Fibroblast of skin of left quadriceps (primary cell): Measurements from ENCODE around the gene RXRG.

Experiments used
- DNase-seq, 2 experiments: peaks; one replicate each; pipeline ENCODE4 v3.0.0-alpha.2; 2013; ENCODE audit warnings: low read depth in 2 of 2

Gene RXRG

DNA sequence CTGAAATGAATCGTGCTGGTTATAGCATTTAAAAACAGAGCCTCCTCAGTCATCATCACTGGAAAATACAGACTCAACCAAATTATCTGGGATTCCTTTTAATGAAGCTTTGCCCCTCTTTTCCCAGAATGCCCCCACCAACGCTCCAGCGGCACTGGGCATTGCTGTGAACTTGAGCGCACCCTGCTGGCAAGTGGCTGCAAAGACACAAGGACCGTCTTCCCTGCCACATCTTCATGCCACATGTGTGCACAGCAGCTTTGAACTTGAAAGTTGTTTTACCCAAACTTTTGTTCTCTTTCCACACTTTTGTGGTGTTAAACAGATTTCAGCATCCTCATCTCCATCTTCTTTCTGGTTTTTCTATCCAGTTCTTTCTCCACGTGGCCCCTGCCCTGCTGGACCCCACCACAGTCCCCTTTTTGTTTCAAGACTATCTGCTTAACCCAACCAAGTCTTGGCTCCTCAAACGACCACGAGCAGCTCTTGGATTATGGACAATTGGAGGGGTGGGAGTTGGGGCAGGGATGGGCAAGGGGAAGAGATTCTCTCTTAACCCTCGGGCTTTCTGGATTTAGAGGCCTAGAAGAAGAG, 75.6 kb downstream of the RXRG start:
- no peak for DNase-seq

DNA sequence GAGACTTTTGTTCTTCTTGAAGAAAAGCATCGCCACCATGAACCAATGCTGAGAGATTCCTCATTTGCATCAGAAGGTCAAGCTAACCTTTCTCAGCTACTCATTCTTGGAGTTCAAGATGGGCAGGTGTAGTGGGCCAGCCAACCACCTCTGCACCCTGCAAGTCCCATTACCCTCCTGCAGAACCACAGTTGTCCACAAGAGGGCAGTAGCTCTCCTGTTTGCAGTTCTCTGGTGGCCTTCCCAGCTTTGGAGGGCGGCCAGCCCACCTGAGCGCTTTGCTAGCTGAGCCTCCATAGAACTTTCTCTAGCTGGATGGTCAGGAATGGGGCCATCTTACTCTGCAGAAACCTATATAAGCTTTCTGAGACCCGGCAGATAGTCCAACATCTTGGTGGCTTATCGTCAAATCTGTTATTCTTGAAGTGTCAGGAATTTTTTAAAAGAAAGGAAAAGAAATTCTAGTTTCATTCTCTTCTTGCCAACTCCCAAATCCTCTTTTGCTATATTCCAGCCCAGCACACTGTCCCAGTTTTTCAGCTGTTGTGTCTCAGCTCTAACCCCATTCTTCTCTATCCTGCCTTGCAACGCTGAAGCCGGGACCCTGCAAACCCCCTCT, 77.4 kb downstream of the RXRG start:
- DNase-seq = no peak

DNA sequence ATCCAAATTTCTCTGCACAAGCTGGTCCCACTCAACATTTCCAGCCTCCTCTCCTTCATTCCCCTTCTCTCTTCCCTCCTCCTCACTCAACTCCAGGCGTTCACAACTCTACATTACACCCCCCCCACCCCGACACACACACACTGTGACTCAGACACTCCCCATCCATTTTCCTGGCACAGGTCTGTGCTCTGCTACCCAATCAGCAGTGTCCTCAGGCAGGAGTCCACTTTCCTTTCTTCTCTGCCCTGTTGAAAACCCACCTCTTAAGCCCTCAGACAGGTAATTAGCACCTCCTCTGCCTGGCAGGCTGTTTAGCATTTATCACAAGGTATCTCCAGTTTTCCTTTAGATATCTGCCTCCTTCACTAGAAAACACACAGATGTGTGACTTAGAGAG, 79.6 kb downstream of the RXRG start:
- DNase-seq = no peak

DNA sequence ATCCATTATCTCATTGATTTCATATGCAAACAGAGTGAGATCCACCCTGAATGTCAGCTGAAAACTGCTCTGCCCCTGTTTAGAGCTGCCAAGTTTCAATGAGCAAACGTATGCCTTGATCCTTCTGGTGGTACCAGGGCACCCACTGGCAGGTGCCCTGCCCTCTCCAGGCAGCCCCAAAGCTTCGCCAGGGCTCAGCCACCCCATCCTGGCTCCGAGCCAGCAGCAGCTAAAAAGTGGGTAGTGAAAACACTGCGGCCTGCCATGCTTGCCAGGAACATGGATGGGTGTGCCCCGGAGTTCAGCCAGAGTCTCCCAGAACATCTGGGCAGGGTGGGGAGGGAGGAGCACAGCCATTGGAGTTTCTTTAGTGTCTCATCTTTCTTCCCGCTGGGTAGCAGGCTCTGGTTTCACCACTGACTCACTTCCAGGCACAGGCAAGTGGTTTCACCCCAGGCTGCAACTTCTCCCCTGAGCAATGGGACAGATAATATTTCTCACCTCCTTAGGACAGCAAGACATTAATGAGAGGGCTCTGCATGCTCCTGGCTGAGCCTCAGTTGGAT, 80.3 kb downstream of the RXRG start:
- no peak for DNase-seq

DNA sequence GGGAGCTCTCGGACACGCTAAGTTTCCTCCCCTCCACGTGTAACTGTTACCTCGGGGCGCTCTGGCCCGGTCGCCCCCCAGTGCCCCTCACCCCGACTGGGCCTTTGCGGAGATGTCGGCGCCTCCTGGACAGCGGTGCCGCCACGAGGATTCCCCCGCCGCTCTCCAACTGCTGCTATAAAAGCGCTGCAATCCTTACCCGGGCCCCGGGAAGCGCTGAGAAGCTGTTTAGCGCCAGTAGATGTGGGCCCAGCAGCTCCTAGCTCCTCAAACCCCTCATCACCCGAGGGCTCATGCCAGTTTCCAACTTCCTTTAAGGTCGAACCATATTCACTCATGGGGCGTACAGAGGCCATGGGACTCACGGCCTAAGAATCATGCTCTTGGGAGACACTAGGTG, 88.0 kb downstream of the RXRG start:
- no peak for DNase-seq

DNA sequence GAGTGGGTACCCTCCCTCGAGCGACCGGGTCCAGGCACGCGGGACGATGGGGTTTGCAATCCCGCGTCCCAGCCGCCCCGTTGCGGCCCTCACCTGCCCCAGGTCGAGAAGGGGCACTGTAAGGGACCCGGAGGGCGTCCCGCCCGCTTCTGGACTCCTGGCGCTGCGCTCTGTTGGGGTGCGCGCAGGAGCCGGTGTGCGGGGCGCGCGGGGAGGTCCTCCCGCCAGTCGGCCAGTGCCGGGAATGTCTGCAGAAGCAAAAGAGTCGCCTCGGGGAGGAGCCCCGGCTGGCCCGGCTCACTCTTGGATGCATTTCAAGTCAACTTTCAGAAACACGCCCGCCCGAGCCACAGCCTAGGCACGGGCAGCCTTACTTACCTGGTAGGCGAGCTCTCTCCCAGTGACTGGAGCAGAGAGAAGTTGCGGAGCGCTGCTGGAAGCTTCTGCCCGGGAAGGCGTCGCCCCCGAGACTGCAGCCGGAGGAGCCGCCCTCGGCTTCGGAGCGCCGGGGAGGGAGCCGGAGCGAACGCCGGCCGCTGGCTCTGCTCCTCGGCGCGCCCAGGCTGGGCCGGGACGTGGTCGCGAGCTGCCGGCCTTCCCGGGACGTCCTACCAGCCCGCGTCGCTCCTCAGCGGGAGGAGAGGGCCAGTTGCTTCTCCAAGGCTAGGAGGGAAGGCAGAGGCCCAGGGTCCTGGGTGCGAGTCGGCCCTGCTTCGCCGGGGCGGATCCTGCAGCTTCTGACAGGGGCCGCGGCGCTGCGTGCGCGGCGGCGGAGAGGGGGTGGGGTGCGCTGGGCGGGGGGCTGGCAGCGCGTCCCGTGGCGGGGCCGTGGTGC, 88.7 kb downstream of the RXRG start, which contains the start of gene LMX1A:
TSS of gene LMX1A (minus strand) at position 739 of the 835 bp plus-strand sequence. CDS start 1,156 bp downstream, outside the sequence.
- DNase-seq = no peak

DNA sequence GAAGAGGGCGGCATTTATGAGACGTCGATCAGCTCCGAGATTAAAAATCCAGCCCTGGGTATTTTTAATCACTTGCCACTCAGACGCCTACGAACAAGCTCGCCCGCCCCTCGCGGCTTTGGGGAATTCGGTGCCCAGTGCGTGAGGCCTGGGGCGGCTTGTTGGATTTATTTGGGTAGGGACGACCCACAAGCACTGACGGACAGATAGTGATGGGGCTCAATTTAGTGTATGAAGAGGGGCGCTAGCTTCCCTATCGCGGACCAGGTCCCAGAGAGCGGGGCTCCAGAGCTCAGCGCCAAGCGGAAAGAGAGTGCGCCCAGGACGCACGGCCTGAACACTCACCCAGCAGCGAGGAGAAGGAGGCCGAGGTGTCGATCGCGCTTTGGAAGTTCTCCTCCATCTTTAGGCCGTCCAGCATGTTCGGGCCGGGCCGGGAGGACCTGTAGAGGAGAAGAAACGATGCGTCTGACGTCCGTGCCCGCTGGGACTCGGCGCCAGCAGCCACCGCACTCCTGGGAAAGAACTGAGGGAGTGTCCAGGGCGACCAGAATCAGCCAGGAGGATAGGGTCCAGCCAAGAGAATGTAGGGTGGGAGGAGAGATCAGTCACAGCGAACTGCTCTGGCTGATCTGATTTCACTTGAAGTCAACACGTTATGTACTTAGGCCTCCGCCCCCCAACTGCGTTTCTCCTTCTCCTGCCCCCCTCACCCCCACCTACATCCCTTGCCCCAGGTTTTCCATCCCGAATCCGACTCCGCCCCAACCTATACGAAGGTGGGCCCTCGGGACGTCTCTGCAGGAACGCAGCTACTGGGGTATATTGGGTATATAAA, 89.6 kb downstream of the RXRG start:
- DNase-seq = no peak

DNA sequence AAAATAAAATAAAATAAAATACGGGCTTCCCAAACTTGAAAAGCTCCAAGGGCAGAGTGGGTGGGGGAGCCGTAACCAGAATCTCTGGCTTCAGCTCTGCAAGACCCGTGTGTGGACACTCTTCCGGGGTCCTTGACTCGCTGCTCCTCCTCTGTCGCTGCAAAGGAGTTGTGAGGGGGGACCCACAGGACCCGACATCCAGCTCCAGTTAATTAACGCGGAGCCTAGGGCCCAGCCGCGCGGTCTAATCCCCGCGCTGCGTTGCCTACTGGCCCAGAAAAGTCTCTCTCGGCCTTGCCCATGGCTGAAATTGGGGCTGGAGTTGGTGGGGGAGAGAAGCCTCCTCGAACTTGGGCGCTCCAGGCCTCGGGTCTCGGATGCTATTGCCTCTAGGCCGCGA, 90.2 kb downstream of the RXRG start:
- no peak for DNase-seq

DNA sequence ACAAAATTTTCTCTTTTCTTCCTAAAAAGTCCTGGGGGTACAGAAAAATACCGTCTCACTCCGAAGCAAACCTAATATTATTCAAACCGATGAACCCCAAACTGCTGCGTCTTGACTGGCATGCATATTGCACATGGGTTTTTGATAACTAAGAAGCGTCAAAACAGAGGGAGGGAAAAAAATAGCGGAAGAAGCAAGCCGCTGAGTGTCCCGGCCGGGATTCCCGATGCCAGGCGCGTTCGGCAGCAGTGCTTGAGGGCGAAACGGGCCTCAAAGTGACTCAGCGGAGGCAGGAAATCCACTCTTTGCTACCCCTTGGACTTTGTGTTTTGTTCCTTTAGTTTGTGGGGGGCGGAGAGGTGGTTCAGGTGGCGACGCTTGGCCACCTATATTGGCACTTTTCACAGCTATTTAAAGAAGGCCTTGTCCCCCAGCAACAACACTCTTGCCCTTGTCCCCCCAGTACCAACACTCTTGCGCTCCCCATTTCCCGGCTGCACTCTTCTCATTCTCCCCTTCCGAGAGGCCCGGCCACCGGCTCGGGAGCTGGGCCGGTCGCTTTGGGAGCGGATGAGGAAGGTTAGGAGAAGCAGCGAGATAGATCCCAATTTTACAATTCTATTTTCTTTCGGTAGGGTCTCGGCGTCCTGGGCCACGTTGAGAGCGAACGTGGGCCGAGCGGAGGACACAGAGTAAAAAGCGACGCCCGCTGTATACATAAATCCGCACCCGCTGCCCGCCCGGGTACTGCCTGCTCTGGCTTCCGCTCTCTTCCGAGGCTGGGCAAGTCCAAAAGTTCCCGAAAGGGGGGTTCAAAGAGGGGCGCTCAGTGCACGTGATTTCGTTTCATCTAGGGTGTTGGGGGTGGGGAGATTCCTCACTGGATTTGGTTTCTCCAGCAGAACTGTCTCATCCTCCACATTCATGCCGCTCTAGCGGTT, 90.9 kb downstream of the RXRG start:
- no peak for DNase-seq

DNA sequence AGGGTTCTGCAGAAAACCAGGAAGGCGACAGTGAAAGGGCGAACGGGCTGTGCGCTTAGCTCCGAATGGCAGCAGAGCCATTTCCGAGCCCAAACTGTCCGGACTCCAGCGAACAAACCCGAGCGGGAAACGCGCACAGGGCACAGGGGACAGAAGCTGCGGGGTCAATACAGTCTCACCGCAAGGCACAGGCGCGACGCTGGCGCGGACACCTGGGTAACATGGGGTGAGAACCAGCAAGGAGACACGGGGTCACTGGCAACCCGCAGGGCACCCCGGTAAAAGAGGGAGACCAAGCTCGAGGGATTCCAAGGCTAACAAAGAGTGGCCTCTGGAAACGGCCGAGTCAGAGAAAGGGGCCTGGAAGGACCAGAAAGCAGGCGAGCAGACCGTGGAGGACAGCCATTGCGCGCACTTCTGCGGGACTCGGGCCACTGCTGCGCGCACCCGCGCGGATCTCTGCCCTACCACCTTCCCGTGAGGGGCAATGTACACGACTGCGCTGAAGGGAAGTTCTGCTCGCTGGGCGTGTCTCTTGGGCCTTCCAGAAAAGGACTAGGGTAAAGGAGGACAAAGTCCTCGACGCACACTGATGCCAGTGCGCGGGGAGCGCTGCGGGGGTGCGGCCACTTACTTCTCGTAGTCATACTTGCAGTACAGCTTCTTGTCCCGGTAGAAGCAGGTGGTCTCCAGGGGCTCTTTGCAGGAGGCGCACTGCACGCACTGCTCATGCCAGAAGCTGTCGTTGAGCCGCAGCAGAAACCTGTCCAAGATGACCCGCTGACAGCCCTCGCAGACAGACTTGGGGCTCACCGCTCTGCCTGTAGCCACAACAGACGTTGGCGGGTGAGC, 92.3 kb downstream of the RXRG start:
- DNase-seq = no peak

DNA sequence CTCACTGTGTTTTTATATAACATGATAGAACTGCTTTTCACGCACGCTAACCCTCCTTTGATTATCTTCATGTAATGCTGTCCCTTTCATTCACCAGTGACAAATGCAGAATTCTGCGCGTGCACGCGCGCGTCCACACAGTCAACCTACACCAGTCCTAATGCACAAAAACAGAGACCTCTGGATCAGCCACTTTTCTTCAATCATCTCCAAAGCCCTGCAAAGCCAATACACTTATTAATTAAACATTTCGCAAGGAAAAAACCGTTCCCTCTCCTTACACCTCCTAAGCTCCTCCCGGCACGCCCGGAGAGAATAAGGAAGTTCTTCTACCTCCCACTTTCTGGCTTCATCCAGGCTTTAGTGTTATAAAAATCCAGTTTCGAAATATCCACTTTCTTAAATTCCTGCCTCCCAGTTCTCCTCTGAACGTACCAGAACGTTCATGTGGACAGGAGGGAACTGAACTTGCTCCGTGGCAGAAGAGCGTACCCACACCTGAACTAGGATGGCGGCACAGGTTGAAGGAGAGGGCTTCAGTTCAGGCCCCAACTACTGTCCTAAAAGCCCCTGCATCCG, 93.0 kb downstream of the RXRG start:
- no peak for DNase-seq
